Smooth muscle cell (in vitro differentiated cells): ENCODE results near the gene KLHL41. TPM values are rescaled to one million over a fixed set of nuclear protein-coding genes. Genes with fewer than 3 reads are reported as not detected.
"Not testable (repeated sequence)": the region's sequence is repeated elsewhere in the genome, so short reads cannot be mapped to it uniquely, and the experiment has no call there.

Experiments used
- DNase-seq: peaks from one replicate; lab custom pipeline; 2025; ENCODE audit not compliant: unreplicated experiment; lab: John Stamatoyannopoulos, UW
- H2AFZ ChIP-seq: fragments of 200-600 bp; sonication (generic); 2 replicates; pipeline ENCODE4 v1.6.0; 2016; ENCODE audit warnings: antibody characterized with exemption, low read depth, mild to moderate bottlenecking
- H3F3A ChIP-seq: fragments of 200-600 bp; sonication (generic); 2 replicates; pipeline ENCODE4 v1.6.0; 2017; ENCODE audit warnings: antibody characterized with exemption, low read depth
- H3K27ac ChIP-seq: fragments of 200-600 bp; sonication (generic); 2 replicates; pipeline ENCODE4 v1.5.1; 2016; ENCODE audit warnings: low read depth, mild to moderate bottlenecking
- H3K27me3 ChIP-seq: fragments of 200-600 bp; sonication (generic); 2 replicates; pipeline ENCODE4 v1.6.1; 2016; ENCODE audit warnings: low read depth, mild to moderate bottlenecking
- H3K36me3 ChIP-seq: fragments of 200-600 bp; sonication (generic); 2 replicates; pipeline ENCODE4 v1.5.1; 2016; ENCODE audit warnings: low read depth
- H3K4me1 ChIP-seq: fragments of 200-600 bp; sonication (generic); 2 replicates; pipeline ENCODE4 v1.5.1; 2016; ENCODE audit warnings: low read depth
- H3K4me2 ChIP-seq: fragments of 200-600 bp; sonication (generic); 2 replicates; pipeline ENCODE4 v1.6.0; 2016; ENCODE audit warnings: mild to moderate bottlenecking
- H3K4me3 ChIP-seq: fragments of 200-600 bp; sonication (generic); 2 replicates; pipeline ENCODE4 v1.5.1; 2016; ENCODE audit warnings: mild to moderate bottlenecking
- H3K79me2 ChIP-seq: fragments of 200-600 bp; sonication (generic); 2 replicates; pipeline ENCODE4 v1.6.0; 2016; ENCODE audit warnings: low read depth, mild to moderate bottlenecking
- H3K9ac ChIP-seq: fragments of 200-600 bp; sonication (generic); 2 replicates; pipeline ENCODE4 v1.6.0; 2016; ENCODE audit warnings: low read depth
- H3K9me3 ChIP-seq: fragments of 200-600 bp; sonication (generic); replicated peaks from 2 replicates; pipeline ENCODE4 v1.5.1; 2016; ENCODE audit warnings: low read depth
- H4K20me1 ChIP-seq: fragments of 200-600 bp; sonication (generic); 2 replicates; pipeline ENCODE4 v1.6.0; 2016; ENCODE audit warnings: low read depth
- WGBS: methylation state at CpG from one replicate; pipeline ENCODE4 v1.1.7; 2016; ENCODE audit warnings: low lambda C conversion rate; 5-methylcytosine and 5-hydroxymethylcytosine counted together
- polyA plus RNA-seq: library from polyadenylated mRNA; unstranded; fragments of >200 nt; fragmentation: Nextera tagmentation; extraction: Ambion mirVana; gene quantifications from 2 replicates; pipeline ENCODE4 v1.2.1, GENCODE V29; 2016
- total RNA-seq: library from RNA; depleted of rRNA; stranded (reverse); fragments of >200 nt; gene quantifications from 2 replicates; pipeline ENCODE4 v1.2.3, GENCODE V29; 2014
- TF ChIP-seq, protein P1 (sequence below): fragments of 200-600 bp; sonication (generic); IDR thresholded peaks from 2 replicates; pipeline ENCODE4 v1.5.1; 2017; ENCODE audit warnings: borderline replicate concordance, mild to moderate bottlenecking, antibody characterized with exemption; ENCODE audit not compliant: insufficient read depth, poor library complexity, severe bottlenecking

KLHL41 gene
- total and polyA plus RNA-seq, 2 experiments from 2014 or later, result not detected

DNA sequence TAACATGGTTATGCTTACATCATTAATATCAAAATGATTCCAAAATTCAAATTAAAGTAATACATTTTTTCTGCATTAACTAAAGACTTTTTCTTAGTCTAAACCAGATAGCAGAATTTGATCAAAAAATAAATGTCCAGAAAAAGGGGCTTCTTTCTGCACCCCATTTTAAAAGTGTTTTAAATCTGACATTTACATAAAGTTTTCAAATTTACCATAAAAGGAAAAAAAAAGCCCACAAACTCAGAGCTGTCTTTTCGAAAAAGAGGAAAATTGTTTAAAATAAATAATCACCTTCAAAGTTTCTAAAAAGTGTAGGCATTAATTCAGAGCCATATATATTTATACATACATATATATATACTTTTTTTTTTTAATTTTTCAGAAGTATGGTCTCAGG, 62.7 kb downstream of the KLHL41 start:
- H3K9me3 ChIP-seq, result no peaks in the 10 kb centered on the region
- 81% methylated on average over 1 of the region's 1 CpG for WGBS
- H4K20me1 ChIP-seq, result no peaks in the 10 kb centered on the region
- TF ChIP-seq, protein P1, sequence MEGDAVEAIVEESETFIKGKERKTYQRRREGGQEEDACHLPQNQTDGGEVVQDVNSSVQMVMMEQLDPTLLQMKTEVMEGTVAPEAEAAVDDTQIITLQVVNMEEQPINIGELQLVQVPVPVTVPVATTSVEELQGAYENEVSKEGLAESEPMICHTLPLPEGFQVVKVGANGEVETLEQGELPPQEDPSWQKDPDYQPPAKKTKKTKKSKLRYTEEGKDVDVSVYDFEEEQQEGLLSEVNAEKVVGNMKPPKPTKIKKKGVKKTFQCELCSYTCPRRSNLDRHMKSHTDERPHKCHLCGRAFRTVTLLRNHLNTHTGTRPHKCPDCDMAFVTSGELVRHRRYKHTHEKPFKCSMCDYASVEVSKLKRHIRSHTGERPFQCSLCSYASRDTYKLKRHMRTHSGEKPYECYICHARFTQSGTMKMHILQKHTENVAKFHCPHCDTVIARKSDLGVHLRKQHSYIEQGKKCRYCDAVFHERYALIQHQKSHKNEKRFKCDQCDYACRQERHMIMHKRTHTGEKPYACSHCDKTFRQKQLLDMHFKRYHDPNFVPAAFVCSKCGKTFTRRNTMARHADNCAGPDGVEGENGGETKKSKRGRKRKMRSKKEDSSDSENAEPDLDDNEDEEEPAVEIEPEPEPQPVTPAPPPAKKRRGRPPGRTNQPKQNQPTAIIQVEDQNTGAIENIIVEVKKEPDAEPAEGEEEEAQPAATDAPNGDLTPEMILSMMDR, result no peak
- no peaks in the 10 kb centered on the region for H3K36me3 ChIP-seq
- no peak overlapping the region for H3K27ac ChIP-seq
- peak overlapping the region; percentile 69 for H3K4me3 ChIP-seq
- no peak for DNase-seq
- H3K4me1 ChIP-seq, result peaks cover 14% of the 10 kb centered on the region
- no peak overlapping the region for H2AFZ ChIP-seq
- peaks cover 46% of the 10 kb centered on the region for H3K79me2 ChIP-seq
- peak overlapping the region; percentile 83 for H3K4me2 ChIP-seq
- H3F3A ChIP-seq, result no peaks in the 10 kb centered on the region
- no peak overlapping the region for H3K9ac ChIP-seq
- no peaks in the 10 kb centered on the region for H3K27me3 ChIP-seq

DNA sequence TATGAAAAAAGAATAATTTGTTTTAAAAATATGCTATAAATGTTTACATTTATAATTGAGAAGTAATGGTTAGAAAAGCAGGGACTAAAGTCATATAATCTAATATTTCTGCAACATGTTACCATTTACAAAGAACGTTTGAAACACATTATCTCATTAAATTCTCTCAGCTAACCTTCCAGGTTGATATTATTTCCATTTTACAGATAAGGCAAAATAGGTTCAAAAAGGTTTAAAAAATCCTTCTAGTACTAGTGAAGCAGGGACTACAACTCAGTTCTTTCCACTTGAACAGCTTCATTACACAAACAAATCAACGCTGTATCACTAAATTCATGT, 63.3 kb downstream of the KLHL41 start:
- WGBS, result 9% methylated on average over 2 of the region's 2 CpGs
- Histone ChIP-seq H3K27ac (no peak overlapping the region), H3K4me2 (peak overlapping the region; percentile 83), H3K27me3 (peaks cover 3% of the 10 kb centered on the region), H2AFZ (peak overlapping the region; percentile 92), H3K9ac (peak overlapping the region; percentile 57), H3K4me3 (peak overlapping the region; percentile 69), H3K79me2 (peaks cover 40% of the 10 kb centered on the region), H3F3A (no peaks in the 10 kb centered on the region), H3K9me3 (no peaks in the 10 kb centered on the region), H3K4me1 (peaks cover 14% of the 10 kb centered on the region), H3K36me3 (no peaks in the 10 kb centered on the region), H4K20me1 (no peaks in the 10 kb centered on the region)
- TF ChIP-seq, protein P1, result no peak
- DNase-seq, result no peak

DNA sequence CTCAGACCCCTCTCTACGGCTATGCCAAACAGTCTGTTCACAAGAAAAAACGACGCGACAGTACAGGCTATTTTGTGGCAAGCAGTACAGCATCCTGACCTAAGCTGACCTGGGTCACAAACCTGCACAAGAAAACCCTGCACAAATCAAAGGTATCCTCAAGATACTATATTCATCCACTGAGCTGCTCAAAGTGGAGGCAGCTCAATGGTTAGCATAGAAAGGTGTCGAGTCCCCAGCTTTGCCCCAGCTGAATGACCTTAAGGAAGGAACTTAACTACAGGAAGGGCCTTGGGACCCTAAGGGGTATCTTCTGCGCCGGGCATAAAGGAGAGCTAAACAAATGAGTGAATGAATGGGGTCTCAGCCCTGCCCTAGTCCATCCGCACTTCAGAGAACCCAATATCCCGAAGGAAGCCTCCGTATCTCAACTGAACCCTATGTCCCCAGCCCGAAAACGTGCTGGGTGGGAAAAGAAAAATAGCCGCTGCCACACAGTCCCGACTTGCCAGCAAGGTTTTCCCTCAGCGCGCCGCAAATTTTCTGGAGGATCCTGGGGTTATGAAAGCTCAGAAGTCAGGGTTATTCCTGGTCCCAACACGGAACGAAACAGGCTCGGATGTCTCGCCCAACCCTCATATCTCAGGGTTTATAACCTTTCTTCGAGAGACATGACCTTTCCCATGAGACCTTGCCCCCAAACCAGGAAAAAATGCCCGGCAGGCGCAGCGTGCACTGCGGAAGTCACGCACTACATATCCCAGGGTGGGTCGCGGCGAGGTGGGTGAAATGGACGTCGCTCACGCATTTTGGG, 63.9 kb downstream of the KLHL41 start, which contains the start of gene FASTKD1:
Gene FASTKD1 (minus strand): TSS at position 706 of the 814 bp plus-strand sequence. CDS start 1,836 bp downstream, outside the sequence.
- H3K79me2 ChIP-seq, result peaks cover 36% of the 10 kb centered on the region
- peaks cover 4% of the 10 kb centered on the region for H3K27me3 ChIP-seq
- TF ChIP-seq, protein P1, result no peak
- peak within 1 kb of the TSS; percentile 69 for H3K4me3 ChIP-seq
- no peaks in the 10 kb centered on the region for H4K20me1 ChIP-seq
- H3K9me3 ChIP-seq, result no peaks in the 10 kb centered on the region
- peak within 1 kb of the TSS; percentile 57 for H3K9ac ChIP-seq
- H3K4me2 ChIP-seq, result peak within 1 kb of the TSS; percentile 83
- peak; percentile 41 for DNase-seq
- no peaks in the 10 kb centered on the region for H3K36me3 ChIP-seq
- H3K4me1 ChIP-seq, result peaks cover 14% of the 10 kb centered on the region
- 1% methylated on average over 33 of the region's 33 CpGs for WGBS
- H2AFZ ChIP-seq, result peak within 1 kb of the TSS; percentile 92
- H3F3A ChIP-seq, result no peaks in the 10 kb centered on the region
- peak within 1 kb of the TSS; percentile 36 for H3K27ac ChIP-seq

DNA sequence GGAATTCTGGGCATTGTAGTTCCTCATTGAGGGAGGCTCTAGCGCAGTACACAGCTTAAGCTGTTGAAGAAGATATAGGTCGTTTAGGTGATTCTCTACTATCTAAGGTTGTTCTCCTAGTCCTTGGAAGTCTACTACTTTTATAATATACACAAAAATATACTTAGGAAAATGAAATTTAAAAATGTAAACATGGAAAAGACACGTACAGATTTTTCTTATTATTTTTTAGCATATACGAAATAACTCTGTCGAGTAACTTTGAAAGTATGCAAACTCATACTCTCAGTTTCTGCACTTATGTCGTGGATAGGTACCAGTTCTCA, 64.4 kb downstream of the KLHL41 start:
- no peaks in the 10 kb centered on the region for H3K9me3 ChIP-seq
- peaks cover 14% of the 10 kb centered on the region for H3K4me1 ChIP-seq
- peaks cover 36% of the 10 kb centered on the region for H3K79me2 ChIP-seq
- H3K36me3 ChIP-seq, result no peaks in the 10 kb centered on the region
- peaks cover 4% of the 10 kb centered on the region for H3K27me3 ChIP-seq
- DNase-seq, result no peak
- TF ChIP-seq, protein P1, result no peak
- peak overlapping the region; percentile 69 for H3K4me3 ChIP-seq
- peak overlapping the region; percentile 83 for H3K4me2 ChIP-seq
- no peak overlapping the region for H3K27ac ChIP-seq
- peak overlapping the region; percentile 92 for H2AFZ ChIP-seq
- WGBS, result 44% methylated on average over 6 of the region's 6 CpGs
- H3F3A ChIP-seq, result no peaks in the 10 kb centered on the region
- H4K20me1 ChIP-seq, result no peaks in the 10 kb centered on the region
- H3K9ac ChIP-seq, result no peak overlapping the region

DNA sequence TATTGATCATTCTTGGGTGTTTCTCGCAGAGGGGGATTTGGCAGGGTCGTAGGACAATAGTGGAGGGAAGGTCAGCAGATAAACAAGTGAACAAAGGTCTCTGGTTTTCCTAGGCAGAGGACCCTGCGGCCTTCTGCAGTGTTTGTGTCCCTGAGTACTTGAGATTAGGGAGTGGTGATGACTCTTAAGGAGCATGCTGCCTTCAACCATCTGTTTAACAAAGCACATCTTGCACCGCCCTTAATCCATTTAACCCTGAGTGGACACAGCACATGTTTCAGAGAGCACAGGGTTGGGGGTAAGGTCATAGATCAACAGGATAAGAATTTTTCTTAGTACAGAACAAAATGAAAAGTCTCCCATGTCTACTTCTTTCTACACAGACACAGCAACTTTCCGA, 65.0 kb downstream of the KLHL41 start:
- H3K27ac ChIP-seq, H3F3A ChIP-seq, H2AFZ ChIP-seq, H3K27me3 ChIP-seq, H3K9me3 ChIP-seq, DNase-seq, H3K4me3 ChIP-seq, H3K4me2 ChIP-seq, H3K9ac ChIP-seq, H3K36me3 ChIP-seq, H4K20me1 ChIP-seq: not testable (repeated sequence)
- H3K4me1 ChIP-seq, result peaks cover 14% of the 10 kb centered on the region
- WGBS, result 90% methylated on average over 5 of the region's 5 CpGs
- peaks cover 36% of the 10 kb centered on the region for H3K79me2 ChIP-seq

DNA sequence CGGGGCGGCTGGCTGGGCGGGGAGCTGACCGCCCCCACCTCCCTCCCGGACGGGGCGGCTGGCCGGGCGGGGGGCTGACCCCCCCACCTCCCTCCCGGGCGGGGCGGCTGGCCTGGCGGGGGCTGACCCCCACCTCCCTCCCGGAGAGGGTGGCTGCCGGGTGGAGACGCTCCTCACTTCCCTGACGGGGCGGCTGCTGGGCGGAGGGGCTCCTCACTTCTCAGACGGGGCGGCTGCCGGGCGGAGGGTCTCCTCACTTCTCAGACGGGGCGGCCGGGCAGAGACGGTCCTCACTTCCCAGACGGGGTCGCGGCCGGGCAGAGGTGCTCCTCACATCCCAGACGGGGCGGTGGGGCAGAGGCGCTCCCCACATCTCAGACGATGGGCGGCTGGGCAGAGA, 65.8 kb downstream of the KLHL41 start:
- 99% methylated on average over 18 of the region's 36 CpGs for WGBS
- H3K27ac ChIP-seq, H3K9me3 ChIP-seq, H4K20me1 ChIP-seq, H3K4me2 ChIP-seq, H2AFZ ChIP-seq, H3K9ac ChIP-seq, DNase-seq, H3K27me3 ChIP-seq, H3K36me3 ChIP-seq, H3K4me3 ChIP-seq, H3F3A ChIP-seq: not testable (repeated sequence)
- Histone ChIP-seq H3K4me1 (peaks cover 14% of the 10 kb centered on the region), H3K79me2 (peaks cover 30% of the 10 kb centered on the region)
